Gastroesophageal sphincter (tissue), 3 donors: Measurements from ENCODE around the gene ZFHX3.

ENCODE experiments used
- CTCF ChIP-seq, 4 experiments: fragments of 200-600 bp in 2 of 4; fragments of 450-650 bp in 2 of 4; sonication (generic) in 1 of 4; IDR thresholded peaks; one replicate each; pipeline ENCODE4 v1.5.1; 2017 to 2019; ENCODE audit warnings: antibody characterized with exemption in 4 of 4, mild to moderate bottlenecking in 2 of 4, moderate library complexity in 2 of 4
- EP300 ChIP-seq: sonication (generic); formaldehyde crosslinking; IDR thresholded peaks from one replicate; pipeline ENCODE4 v1.6.1; 2017; ENCODE audit warnings: antibody characterized with exemption, mild to moderate bottlenecking
- POLR2A ChIP-seq, 2 donors: fragments of 450-650 bp; IDR thresholded peaks; one replicate each; pipeline ENCODE4 v1.6.1; 2017; ENCODE audit warnings: antibody characterized with exemption in 2 of 2, mild to moderate bottlenecking in 2 of 2, moderate library complexity in 1 of 2
- POLR2AphosphoS5 ChIP-seq: sonication (generic); formaldehyde crosslinking; IDR thresholded peaks from one replicate; pipeline ENCODE4 v1.6.1; 2017; ENCODE audit warnings: antibody characterized with exemption

DNA sequence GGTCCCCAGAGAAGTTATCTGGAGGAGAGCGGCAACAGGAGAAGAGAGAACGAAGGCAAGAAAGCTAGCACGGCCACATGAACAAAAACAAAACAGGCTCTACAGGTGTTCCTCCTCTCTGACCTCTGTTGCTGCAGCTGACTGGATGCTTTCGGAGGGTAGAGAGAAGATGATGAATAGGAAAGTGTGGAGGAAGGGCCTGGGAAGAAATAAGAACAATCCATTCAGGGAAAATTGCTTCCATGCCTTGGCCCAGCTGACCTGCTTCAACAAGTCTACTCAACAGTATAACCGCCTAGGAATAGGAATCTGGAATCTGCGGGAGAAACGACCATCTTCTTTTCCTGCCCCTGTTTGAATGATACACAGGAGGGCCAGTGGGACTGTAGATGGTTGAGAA, 258.5 kb downstream of the ZFHX3 start:
- TF ChIP-seq CTCF (IDR thresholded peaks at IDR 0.05), result no peak
- TF ChIP-seq POLR2AphosphoS5, result no peak
- TF ChIP-seq POLR2A (IDR thresholded peaks at IDR 0.05), result no peak
- TF ChIP-seq EP300, result no peak
